ENCODE data around the gene BNIPL.

The BNIPL gene

DNA sequence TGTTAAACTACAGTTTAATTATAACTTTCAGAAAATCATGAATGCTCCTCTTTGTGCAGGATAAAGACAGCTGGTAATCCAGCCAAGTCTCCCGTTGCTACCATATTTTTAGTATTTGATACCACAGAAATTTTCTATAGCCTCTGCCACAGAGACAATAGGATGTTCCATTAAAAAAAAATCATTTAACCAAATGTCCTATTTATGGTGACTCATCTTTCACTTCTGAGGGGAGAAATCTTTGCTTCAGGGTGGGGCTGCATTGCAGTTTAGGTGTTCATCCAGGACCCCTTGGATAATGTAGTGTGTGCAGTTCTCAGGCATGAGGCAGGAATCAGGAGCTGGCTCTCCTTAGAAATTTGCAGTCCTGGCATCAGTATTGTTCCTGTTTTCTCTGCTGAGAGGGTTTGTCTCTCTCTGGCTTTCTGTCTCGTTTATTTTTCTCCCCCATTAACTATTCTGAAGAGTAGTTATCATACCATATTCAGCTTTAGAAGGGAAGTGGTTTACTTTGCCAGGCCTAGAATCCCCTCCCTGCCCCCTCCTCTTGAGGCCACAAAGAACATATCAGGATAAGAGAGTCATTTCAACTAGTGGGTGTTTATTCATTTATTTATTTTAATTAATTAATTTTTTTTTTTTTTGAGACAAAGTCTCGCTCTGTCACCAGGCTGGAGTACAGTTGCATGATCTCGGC lies 25.1 kb upstream of the BNIPL start:
- DNase-seq = no peak

DNA sequence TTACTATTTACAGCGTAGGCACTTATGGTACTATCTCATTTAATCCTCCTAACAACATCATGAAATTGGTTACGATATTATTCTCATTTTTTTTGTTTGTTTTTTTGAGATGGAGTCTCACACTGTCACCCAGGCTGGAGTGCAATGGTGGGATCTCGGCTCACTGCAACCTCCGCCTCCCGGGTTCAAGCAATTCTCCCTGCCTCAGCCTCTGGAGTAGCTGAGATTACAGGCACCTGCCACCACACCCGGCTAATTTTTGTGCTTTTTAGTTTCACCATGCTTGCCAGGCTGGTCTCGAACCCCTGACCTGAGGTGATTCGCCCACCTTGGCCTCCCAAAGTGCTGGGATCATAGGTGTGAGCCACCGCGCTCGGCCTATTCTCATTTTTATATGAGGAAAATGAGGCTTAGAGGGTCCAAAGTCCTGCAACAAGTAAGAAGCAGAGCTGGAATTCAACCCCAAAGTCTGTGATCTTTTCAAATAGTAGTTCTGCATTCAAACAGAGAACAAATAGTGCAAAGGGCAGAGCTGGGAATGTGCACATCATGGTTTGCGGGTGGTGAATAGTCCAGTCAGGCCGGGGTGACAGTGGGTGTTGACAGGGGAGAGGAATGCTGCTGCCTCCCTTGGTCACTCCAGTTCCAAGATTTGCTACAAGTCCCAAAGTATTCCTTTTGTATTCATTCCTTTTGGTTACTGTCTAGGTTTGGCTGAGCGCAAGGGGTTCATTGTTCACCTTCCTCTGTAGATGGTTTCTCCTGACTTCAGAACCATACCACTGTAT lies 23.5 kb upstream of the BNIPL start:
- DNase-seq = no peak

DNA sequence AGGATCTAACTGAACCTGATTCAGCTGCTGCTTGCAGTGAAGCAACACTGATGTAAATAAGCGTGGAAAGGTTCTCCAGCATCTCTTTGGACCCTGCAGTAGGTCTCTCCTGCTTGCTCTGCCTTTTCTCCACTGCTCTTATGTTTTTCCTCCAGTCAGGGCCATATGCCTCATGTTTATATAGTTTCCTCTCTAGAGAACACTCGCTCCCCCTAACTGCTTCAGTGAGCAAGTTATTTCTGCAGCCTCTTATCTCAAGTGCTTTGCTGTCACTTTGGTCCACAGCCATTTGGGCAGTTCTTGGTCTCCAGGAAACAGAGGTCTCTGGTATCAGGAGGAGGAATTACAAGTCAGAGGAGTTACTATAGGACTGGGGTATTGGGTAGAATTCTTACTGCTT lies 22.9 kb upstream of the BNIPL start:
- DNase-seq = peak; percentile 5

DNA sequence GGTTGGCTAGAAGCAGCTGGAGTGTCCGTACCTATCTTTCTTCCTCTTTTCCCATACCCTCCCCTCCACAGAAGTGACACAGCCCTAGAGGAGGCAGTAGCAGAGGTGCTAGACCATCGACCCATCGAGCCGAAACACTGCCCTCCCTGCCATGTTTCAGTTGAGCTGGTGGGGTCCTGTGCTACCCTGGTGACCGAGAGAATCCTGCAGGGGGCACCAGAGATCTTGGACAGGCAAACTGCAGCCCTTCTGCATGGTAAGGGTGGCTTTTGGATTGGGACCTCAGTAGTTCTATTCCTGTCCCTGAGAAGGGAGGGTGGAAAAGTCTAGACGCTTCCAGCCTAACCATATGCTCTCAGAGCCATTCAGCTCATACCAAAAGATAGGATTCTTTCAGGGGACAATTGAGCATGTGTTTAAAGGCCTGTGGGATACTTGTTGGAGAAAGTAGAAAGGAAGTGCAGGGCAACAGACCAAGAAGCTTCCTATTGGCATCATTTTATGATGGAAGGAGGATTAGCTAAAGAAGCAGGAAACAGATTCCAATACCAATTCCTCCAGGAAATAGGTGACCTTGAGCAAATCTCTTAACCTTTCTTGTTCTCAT lies 11.7 kb upstream of the BNIPL start:
- DNase-seq = peak; percentile 58

DNA sequence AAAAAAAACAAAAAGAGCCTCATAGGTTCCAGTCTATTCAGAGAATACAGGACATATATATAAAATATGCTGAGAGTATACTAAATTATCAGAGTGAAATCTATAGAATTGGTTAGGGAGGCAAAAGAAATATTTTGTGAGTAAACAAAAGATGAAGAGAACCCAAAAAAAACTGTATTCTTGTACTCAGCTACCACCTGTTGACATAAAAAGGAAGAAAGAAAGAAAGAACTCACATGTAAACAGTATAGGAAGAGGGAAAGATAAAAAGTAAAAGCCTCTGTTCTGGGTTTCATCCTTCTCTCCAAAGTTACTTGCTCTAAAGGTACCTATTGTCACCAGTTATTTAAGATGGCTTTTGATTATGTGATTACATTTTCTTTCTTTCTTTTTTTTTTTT lies 9.9 kb upstream of the BNIPL start:
- no peak for DNase-seq

DNA sequence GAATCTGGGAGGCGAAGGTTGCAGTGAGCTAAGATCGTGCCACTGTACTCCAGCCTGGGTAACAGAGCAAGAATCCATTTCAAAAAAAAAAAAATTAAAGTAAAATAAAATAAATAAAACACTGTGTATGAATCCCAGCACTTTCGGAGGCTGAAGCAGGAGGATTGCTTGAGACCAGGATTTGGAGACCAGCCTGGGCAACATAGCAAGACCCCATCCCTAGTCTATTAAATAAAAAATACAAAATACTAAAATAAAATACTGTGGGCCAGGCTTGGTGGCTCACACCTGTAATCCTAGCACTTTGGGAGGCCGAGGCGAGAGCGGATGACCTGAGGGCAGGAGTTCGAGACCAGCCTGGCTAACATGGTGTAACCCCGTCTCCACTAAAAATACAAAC lies 4.2 kb upstream of the BNIPL start:
- DNase-seq = no peak

DNA sequence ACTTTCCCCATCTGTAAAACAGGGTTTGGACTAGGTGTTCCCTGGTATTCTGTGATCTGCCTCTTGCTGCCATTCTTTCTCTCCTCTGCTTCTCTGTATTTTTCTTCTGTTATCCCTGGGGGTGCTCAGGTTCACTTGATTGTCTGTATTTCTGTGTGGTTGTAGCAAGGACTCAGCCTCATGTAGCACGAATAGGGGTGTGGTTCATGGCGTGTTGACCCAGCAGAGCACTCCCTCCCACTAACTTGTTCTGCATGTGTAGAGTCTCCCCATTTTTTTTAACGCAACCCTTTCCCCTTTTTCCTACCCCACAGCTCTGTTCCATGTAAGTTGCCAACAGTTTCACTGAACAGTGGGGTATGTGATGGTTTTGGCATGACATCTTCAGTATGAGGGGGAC lies 1.2 kb upstream of the BNIPL start:
- DNase-seq = no peak

DNA sequence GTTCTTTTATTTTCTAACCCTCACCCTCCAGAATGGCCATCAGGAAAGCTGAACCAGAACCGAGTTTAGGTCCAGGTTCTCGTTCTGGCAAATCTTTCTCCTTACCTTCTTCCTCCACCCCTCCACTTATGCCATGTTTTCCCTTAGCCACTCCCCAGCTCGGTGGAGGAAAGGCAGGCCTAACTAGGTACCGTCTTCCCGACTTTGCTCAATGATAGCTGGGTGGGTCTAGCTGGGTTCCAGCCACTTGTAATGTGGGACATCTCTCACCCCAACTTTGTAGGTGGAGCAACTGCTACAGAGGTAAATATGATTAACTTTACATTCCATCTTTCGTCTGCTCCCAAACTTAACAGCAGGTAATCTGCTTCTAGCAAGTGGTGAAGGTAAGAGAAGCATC lies 646 bp downstream of the BNIPL start:
- DNase-seq = no peak

DNA sequence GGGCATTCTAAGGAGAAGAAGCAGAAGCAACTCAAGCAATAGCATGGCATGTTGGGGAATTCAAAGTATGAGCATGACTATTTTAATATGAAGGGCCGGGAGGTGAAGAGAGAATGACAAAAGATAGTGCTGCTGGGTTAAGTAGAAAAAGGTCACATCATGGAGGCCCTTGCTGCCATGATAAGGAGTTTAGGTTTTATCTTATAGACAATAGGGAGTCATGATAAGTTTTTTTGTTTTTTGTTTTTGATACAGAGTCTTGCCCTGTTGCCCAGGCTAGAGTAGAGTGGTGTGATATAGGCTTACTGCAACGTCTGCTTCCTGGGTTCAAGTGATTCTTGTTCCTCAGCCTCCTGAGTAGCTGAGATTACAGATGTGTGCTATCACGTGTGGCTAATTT lies 3.1 kb downstream of the BNIPL start:
- DNase-seq = no peak

DNA sequence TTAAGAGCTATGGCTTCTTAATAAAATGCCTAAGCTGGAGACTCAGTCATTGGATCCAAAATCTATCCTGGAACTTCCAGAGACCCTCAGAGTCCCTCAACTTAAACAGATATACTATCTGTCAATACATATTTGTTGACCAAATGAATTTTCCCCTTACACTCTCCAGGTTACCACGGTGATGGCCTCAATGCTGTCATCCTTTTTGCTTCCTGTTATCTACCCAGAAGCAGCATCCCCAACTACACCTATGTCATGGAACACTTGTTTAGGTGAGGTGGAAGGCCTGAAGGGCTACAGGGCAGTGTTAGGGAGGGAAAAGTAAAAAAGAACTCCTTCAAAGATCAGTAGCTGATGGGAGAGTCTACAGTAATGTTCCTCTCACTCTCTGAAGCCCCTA lies 6.8 kb downstream of the BNIPL start:
- DNase-seq = no peak

DNA sequence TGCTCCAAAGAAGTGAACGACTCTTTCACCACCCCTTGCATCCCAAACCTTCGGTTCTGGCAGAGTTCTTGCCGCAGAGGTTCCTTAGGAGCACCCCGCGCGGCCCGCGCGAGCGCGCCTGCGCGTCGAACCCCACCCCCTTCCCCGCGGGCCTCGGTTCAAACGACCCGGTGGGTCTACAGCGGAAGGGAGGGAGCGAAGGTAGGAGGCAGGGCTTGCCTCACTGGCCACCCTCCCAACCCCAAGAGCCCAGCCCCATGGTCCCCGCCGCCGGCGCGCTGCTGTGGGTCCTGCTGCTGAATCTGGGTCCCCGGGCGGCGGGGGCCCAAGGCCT lies 11.2 kb downstream of the BNIPL start, which contains the start of gene C1orf56:
Gene C1orf56 (plus strand): TSS at position 161 of the 334 bp plus-strand sequence. CDS start 97 bp downstream, at position 258.
- peak; percentile 71 for DNase-seq

DNA sequence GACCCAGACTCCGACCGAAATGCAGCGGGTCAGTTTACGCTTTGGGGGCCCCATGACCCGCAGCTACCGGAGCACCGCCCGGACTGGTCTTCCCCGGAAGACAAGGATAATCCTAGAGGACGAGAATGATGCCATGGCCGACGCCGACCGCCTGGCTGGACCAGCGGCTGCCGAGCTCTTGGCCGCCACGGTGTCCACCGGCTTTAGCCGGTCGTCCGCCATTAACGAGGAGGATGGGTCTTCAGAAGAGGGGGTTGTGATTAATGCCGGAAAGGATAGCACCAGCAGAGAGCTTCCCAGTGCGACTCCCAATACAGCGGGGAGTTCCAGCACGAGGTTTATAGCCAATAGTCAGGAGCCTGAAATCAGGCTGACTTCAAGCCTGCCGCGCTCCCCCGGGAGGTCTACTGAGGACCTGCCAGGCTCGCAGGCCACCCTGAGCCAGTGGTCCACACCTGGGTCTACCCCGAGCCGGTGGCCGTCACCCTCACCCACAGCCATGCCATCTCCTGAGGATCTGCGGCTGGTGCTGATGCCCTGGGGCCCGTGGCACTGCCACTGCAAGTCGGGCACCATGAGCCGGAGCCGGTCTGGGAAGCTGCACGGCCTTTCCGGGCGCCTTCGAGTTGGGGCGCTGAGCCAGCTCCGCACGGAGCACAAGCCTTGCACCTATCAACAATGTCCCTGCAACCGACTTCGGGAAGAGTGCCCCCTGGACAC lies 11.7 kb downstream of the BNIPL start:
- peak; percentile 66 for DNase-seq

DNA sequence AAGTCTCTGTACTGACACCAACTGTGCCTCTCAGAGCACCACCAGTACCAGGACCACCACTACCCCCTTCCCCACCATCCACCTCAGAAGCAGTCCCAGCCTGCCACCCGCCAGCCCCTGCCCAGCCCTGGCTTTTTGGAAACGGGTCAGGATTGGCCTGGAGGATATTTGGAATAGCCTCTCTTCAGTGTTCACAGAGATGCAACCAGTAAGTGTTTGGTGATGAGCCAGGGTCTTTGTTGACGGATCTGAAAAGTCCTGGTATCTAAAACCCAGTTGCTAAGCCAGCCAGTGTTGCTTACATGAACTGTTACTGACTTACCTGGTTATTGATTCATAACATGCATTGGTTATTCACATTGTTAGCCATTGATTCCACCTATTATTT lies 12.3 kb downstream of the BNIPL start:
- DNase-seq = no peak

DNA sequence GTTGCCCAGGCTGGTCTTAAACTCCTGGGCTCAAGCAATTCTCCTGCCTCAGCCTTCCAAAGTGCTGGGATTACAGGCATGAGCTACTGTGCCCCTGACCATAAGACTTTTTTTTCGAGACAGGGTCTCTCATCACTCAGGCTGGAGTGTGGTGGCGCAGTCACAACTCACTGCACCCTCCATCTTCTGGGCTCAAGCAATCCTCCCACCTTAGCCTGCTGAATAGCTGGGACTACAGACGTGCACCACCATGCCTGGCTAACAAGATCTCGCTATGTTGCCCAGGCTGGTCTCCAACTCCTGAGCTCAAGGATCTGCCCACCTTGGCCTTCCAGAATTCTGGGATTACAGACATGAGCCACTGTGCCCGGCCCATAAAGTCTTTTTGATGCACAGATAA lies 13.1 kb downstream of the BNIPL start:
- DNase-seq = no peak

DNA sequence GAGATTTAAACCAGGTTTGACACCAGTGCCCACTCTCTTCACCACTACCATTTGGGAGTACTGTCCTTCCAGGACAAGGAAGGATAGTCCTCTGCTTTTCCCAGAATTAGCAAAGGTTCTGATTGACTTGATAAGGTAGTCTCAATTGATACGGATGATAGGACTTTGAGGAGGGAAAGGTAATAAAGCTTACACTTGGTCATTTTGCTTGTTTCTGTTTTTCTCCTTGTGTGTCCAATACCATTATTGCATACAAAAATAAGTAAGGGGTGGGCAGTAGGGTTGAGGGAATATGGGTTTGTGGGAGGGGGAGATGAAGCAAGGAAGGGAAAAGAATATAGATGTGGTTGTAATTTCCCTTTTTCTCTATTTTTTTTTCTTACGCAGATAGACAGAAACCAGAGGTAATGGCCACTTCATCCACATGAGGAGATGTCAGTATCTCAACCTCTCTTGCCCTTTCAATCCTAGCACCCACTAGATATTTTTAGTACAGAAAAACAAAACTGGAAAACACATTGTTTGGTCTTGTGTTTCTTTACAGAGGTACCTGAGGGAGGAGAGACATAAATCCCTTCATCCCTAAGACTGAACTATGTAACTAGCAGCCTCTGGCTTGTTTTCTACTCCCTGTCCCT lies 13.8 kb downstream of the BNIPL start:
- DNase-seq = no peak

DNA sequence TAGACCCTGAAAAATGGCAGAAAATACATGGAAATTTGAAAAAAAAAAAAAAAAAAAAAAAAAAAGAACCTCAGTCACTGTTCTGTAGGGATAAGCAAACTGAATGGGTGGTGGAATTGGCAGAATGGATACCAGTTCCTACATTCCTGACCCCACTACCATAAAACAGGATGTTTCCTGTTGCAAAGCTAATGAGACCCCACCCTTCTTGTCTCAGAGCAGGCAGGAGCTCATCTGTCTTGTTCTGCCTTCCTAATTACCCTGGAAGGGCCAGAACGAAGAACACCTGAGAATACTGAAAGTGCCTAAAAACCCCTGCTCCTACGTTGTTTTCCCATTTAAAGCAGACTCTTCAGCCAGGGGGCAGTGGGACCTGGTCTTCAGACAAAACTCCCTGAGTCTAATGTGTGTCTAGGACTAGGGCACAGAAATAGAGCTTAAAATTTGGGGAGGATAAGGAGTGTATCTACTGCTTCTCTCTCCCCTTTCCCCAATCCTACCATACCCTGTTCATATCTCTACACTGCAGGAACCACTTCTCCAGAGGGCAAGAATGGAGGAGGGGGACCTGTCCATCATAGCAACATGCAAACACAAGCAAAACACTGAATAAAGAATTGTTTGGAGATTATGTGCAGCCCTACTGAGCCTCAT lies 15.1 kb downstream of the BNIPL start:
- DNase-seq = no peak

DNA sequence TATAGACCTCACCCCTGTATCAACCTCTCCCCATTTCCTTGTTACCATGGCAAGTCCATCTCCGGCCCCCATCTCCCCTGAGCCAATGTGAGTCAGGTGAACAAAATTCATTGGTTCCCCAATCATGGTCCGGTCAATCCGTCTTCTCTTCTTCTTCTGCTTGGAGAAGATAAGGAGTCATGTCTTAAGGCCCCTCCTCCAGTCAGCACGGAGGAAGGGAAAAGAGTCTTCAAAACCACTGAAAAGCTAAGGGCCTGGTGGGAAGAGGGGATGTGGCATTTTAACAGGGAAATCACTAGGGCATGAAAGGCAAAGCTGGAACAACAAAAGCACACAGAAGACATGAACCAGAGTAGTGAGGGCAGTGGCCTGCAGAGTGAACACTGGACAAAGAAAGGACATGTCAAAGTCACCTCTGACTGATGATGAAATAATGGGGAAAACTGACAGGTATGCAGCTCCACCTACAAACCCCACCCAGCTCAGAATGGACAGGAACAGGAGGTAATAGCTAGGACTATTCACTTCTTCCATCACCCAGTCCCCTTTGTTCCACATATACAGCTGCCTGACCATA lies 18.7 kb downstream of the BNIPL start:
- no peak for DNase-seq

DNA sequence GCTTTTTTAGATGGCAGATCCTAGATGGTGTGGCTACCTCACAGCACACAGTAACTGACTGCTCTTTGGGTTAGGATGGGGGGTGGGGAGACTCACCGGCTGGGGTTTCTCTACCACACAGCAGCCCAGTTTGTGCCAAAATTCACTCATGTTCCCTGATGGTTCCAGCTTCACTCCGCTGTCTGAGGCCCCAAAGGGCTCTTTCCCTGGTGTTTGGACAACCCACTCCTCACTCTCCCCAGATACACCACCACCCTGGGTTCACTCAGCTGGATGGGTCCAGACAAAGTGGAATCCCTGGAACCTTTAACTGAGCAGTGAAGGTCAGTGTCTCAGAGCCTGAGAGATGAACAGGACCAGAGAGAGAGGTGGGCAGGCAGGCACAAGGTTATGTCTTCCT lies 19.2 kb downstream of the BNIPL start:
- DNase-seq = no peak

DNA sequence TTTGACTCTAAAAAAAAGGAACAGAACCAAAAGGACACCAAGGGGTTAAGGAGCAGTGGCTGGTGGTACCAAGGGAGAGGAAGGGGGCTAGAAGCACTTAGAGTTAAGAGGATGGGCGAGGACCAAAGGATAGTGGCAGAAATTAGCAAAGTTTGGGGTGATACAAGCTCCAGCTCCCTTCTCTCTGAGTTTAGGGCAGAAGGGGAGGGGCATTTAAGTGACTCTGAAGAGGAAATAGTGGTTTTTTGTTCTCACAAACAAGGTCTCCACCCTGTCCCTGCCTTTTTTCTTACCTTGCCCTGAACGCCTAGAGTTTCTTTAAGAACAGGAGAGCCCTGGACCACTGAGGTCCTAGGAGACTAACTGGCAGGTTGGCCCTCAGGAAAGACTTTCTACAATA lies 19.8 kb downstream of the BNIPL start:
- DNase-seq = no peak

DNA sequence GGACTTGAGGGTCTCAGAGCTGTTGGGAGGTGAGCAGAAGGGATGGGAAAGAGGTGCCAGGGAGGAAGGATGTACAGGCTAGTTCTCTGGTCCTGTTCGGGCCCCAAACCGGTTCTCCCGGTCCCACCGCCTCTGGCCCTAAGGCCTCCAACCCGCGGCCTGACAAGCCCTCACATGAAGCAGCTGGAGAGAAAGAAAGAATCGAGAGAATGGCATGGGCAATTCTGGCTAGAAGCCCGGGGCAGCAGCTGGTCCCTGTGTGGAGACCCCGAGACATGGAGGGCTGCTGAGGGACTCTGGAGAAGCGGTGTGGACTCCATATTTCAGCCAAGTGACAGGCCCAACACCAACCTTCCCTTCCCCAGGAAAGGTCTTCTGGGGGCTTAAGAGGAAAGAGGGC lies 22.3 kb downstream of the BNIPL start:
- peak; percentile 82 for DNase-seq

DNA sequence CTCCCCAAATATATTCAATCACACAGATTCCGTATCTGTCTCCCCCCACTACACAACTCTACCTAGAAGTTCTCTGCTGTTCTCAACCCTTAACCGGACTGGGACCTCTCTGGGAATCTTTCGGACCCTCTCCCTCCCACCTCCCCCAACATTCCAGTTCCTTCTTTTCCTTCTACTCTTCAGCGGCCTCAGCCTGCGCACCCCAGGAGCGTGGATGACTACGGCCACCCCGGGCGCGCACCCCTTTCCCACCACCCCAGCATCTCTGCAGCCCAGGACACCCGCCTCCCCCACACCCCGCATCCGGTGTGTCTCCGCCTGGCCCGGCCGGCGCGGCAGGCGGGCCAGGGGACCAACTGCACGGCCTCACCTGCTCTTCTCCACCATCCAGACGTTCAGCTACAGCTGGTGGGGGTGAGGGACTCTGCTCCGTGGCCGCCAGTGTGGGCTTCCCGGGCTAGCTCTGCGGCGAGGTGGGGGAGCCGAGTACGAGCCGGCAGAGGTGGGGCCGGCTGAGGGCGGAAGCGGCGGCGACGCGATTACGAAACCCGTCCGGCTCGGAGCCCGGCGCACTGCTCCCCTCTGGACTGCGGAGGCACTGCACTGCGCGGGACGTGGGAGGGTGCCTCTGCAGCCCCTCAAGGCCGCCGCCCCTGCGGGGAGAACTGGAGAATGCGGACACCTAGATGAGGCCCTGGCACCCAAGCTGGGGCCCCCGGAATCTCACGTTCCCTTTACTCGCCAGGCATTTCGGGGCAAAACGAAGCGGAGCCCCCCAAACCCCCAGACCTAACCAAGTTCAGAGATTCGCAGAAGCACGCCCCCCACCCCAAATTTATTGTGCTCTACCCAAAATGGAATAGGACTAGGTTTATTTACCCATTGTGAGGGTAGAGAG lies 23.0 kb downstream of the BNIPL start, which contains the start of gene CDC42SE1:
Gene CDC42SE1 (minus strand): TSS at position 514 of the 898 bp plus-strand sequence. CDS start 3,892 bp downstream, outside the sequence.
- peak; percentile 82 for DNase-seq
